Measurements from ENCODE around the gene ARHGAP24.

- TF ChIP-seq ATF3 (IDR thresholded peaks at IDR 0.05) (no peak), CTCF (IDR thresholded peaks at IDR 0.05 in 2 of 3, conservative IDR thresholded peaks at IDR 0.05 in 1 of 3; ENCODE audit: borderline replicate concordance in 1 of 3, insufficient read depth in 1 of 3, low read depth in 2 of 3, low read length in 2 of 3) (no peak)
These were observed 105.0 kb downstream of the ARHGAP24 start for GRCh38 chr4:85579942-85580341.
